ENCODE data around the gene GABRA5. TPM values are rescaled to one million over a fixed set of nuclear protein-coding genes. Genes with fewer than 3 reads are reported as not detected.

Gene GABRA5
- total RNA-seq, 1 experiment from 2014 or later = 4.9 TPM

DNA sequence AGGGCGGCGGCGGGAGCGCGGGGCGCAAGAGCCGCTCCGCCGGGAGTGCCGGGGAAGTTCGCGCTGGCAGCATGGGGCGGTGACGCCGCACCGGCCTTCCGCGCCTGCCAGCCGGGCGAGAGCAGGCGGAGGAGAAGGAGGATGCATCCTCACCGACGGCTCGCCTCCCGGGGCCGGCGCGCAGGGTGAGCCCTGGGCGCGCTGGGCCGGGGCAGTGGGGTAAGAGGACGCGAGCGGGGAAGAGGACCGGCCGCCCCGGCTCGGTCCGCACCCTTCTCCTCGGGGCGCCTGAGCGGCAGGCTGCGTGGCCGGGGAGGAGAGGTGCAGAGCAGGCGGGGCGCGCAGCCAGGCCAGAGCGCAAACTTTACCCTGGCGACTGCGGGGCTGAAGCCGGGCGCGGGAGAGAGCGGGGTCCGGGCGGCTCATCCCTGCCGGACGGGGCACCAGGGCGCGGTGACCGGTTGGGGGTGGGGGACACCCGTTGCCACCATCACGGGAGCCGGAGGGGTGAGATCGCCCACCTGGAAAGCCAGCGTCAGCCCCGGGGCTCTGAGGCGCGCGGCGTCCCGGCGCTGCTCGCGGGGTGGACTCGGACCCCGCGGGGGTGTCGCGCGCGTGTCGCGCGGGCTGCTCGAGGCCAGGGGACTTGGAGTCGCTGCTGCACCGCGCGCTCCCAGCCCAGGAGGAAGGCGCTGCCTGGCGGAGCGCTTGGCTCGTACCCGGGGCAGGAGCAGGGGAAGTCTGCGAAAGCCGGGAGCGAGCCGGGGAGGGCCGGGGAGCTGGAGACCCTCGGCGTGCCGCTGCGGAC, 542 bp downstream of the GABRA5 start:
- TF ChIP-seq, protein P1, sequence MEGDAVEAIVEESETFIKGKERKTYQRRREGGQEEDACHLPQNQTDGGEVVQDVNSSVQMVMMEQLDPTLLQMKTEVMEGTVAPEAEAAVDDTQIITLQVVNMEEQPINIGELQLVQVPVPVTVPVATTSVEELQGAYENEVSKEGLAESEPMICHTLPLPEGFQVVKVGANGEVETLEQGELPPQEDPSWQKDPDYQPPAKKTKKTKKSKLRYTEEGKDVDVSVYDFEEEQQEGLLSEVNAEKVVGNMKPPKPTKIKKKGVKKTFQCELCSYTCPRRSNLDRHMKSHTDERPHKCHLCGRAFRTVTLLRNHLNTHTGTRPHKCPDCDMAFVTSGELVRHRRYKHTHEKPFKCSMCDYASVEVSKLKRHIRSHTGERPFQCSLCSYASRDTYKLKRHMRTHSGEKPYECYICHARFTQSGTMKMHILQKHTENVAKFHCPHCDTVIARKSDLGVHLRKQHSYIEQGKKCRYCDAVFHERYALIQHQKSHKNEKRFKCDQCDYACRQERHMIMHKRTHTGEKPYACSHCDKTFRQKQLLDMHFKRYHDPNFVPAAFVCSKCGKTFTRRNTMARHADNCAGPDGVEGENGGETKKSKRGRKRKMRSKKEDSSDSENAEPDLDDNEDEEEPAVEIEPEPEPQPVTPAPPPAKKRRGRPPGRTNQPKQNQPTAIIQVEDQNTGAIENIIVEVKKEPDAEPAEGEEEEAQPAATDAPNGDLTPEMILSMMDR (conservative IDR thresholded peaks at IDR 0.05) = no peak
- peaks cover 5% of the 10 kb centered on the region for H3K27me3 ChIP-seq (ENCODE audit: insufficient read depth, low read length)

More for the DNA sequence above, 542 bp downstream of the GABRA5 start:
- no peak overlapping the region for H4K8ac ChIP-seq (replicated peaks; ENCODE audit: insufficient read length, low read depth, low read length)
- peak overlapping the region; percentile 19; the same call in 1 of the 2 replicates for H3K14ac ChIP-seq (ENCODE audit: insufficient read depth, low read length)
- H3K23ac ChIP-seq (ENCODE audit: insufficient read length, low read depth, low read length) = no peak overlapping the region
- no peak overlapping the region for H3K18ac ChIP-seq (ENCODE audit: insufficient read length, low read depth, low read length)
- no peak overlapping the region for H2BK15ac ChIP-seq (ENCODE audit: low read depth, low read length)
- WGBS (ENCODE audit: extremely low coverage, insufficient read length, low lambda C conversion rate) = no CpG with 5 or more reads among the region's 104 CpGs
- no peaks in the 10 kb centered on the region for H3K23me2 ChIP-seq (ENCODE audit: insufficient read length, low read depth, low read length, poor library complexity, severe bottlenecking)
- no peaks in the 10 kb centered on the region for H3K9me3 ChIP-seq (ENCODE audit: control insufficient read depth, low read depth, low read length)
- Mint-ChIP-seq H3K4me3 (peak overlapping the region; percentile 57 to 76), H3K27me3 (ENCODE audit: low read depth) (peaks cover 39% of the 10 kb centered on the region), H3K27ac (no peak overlapping the region), H3K4me1 (peaks cover 19 to 21% of the 10 kb centered on the region in 2 experiments), H3K36me3 (ENCODE audit: insufficient read depth in 1 of 3, low read depth in 3 of 3) (peaks cover 0 to 5% (median 0%) of the 10 kb centered on the region in 3 experiments; a peak in 2 of 7 replicates), H3K9me3 (peaks cover 0 to 8% of the 10 kb centered on the region in 2 experiments; a peak in 3 of 5 replicates)
- H2AFZ ChIP-seq (ENCODE audit: low read length) = no peak overlapping the region
- no peaks in the 10 kb centered on the region for H3K79me1 ChIP-seq (ENCODE audit: insufficient read depth, low read depth, low read length, poor library complexity, severe bottlenecking)
- H3T11ph ChIP-seq (ENCODE audit: low read length) = no peak overlapping the region
- H3K4me2 ChIP-seq (ENCODE audit: insufficient read depth, insufficient read length, low read length) = peak overlapping the region; percentile 49
- no peak overlapping the region for H3K4ac ChIP-seq (ENCODE audit: low read depth, low read length)
- H3K56ac ChIP-seq (ENCODE audit: insufficient read length, low read depth, low read length) = no peak overlapping the region
- no peak overlapping the region for H4K91ac ChIP-seq (ENCODE audit: insufficient read length, low read depth, low read length)
- no peak overlapping the region for H2BK5ac ChIP-seq (ENCODE audit: insufficient read length, low read length)
- no peaks in the 10 kb centered on the region for H4K20me1 ChIP-seq (ENCODE audit: control insufficient read depth, insufficient read depth, insufficient read length)
- no peak overlapping the region for H3K9ac ChIP-seq (ENCODE audit: extremely low read depth, insufficient read length, low read length)
- peaks cover 4% of the 10 kb centered on the region; the same call in 1 of the 2 replicates for H3K4me1 ChIP-seq (ENCODE audit: insufficient read depth, low read length)
- no peak overlapping the region for H2BK12ac ChIP-seq (ENCODE audit: insufficient read length, low read depth, low read length)
- H2BK20ac ChIP-seq (ENCODE audit: low read depth, low read length, poor library complexity, severe bottlenecking) = no peak overlapping the region
- no peaks in the 10 kb centered on the region for H3K79me2 ChIP-seq (ENCODE audit: insufficient read depth, low read length)
- no peak overlapping the region for H3K27ac ChIP-seq (ENCODE audit: insufficient read length, low read depth, low read length)
- H2AK5ac ChIP-seq (ENCODE audit: insufficient read length, low read length) = no peak overlapping the region
- no peak overlapping the region for H4K5ac ChIP-seq (ENCODE audit: insufficient read length, low read depth, low read length)
- no peak for DNase-seq
- H2BK120ac ChIP-seq (ENCODE audit: low read depth, low read length, poor library complexity, severe bottlenecking) = no peak overlapping the region
